GM12891 (cell line): ENCODE results near the gene BABAM2.

Source experiments
- PAX5 ChIP-seq: IDR thresholded peaks from 2 replicates; pipeline ENCODE4 v1.6.1; 2011; ENCODE audit warnings: low read length, moderate library complexity, mild to moderate bottlenecking; ENCODE audit not compliant: insufficient read depth, severe bottlenecking
- POLR2A ChIP-seq: IDR thresholded peaks from 2 replicates; pipeline ENCODE4 v1.6.1; 2011; ENCODE audit warnings: low read depth, low read length, control low read depth
- POLR2AphosphoS5 ChIP-seq: IDR thresholded peaks from 2 replicates; pipeline ENCODE4 v1.6.1; 2011; ENCODE audit warnings: low read depth, low read length, control low read depth
- POU2F2 ChIP-seq: IDR thresholded peaks from 2 replicates; pipeline ENCODE4 v1.6.1; 2011; ENCODE audit warnings: low read depth, mild to moderate bottlenecking, control low read depth, low read length, moderate library complexity
- TAF1 ChIP-seq: IDR thresholded peaks from 2 replicates; pipeline ENCODE4 v1.6.1; 2011; ENCODE audit warnings: low read depth, low read length, control low read depth

GRCh38 chr2:27990030-27990590, 99.6 kb downstream of the BABAM2 start:
- TF ChIP-seq POLR2A (no peak), POLR2AphosphoS5 (no peak), PAX5 (no peak), TAF1 (no peak), POU2F2 (no peak)
